ENCODE results near the gene BACH2. TPM values are rescaled to one million over a fixed set of nuclear protein-coding genes. Genes with fewer than 3 reads are reported as not detected.

BACH2 gene
- total RNA-seq, 2 donors from 2014 or later: 3.0 to 22.9 TPM

GRCh38 chr6:89941763-89942497 is 354.7 kb downstream of the BACH2 start:
- no peak for ATAC-seq (replicated peaks)
- Mint-ChIP-seq H3K27me3 (no peaks in the 10 kb centered on the region), H3K4me1 (peaks cover 8% of the 10 kb centered on the region), H3K9me3 (no peaks in the 10 kb centered on the region), H3K36me3 (ENCODE audit: low read depth) (peaks cover 92% of the 10 kb centered on the region), H3K27ac (no peak overlapping the region), H3K4me3 (no peak overlapping the region)

GRCh38 chr6:89941031-89941762 is 355.4 kb downstream of the BACH2 start:
- H3K36me3 Mint-ChIP-seq (ENCODE audit: low read depth): peaks cover 92% of the 10 kb centered on the region
- H3K4me3 Mint-ChIP-seq: no peak overlapping the region
- no peak for ATAC-seq (replicated peaks)
- H3K27me3 Mint-ChIP-seq: no peaks in the 10 kb centered on the region
- H3K27ac Mint-ChIP-seq: no peak overlapping the region
- H3K9me3 Mint-ChIP-seq: no peaks in the 10 kb centered on the region
- H3K4me1 Mint-ChIP-seq: peaks cover 8% of the 10 kb centered on the region

- peaks cover 92% of the 10 kb centered on the region for H3K36me3 Mint-ChIP-seq (ENCODE audit: low read depth)
- no peak overlapping the region for H3K27ac Mint-ChIP-seq
- H3K4me3 Mint-ChIP-seq: no peak overlapping the region
- H3K27me3 Mint-ChIP-seq: no peaks in the 10 kb centered on the region
- H3K4me1 Mint-ChIP-seq: peaks cover 8% of the 10 kb centered on the region
- ATAC-seq (replicated peaks): peak; percentile 88
- H3K9me3 Mint-ChIP-seq: no peaks in the 10 kb centered on the region
These were observed 356.2 kb downstream of the BACH2 start for GRCh38 chr6:89940225-89941027.

GRCh38 chr6:89939144-89939543 is 357.5 kb downstream of the BACH2 start:
- no peaks in the 10 kb centered on the region for H3K27me3 Mint-ChIP-seq
- H3K27ac Mint-ChIP-seq: no peak overlapping the region
- H3K4me3 Mint-ChIP-seq: no peak overlapping the region
- no peaks in the 10 kb centered on the region for H3K4me1 Mint-ChIP-seq
- peak; percentile 44 for ATAC-seq (replicated peaks)
- peaks cover 92% of the 10 kb centered on the region for H3K36me3 Mint-ChIP-seq (ENCODE audit: low read depth)
- H3K9me3 Mint-ChIP-seq: no peaks in the 10 kb centered on the region

GRCh38 chr6:89938014-89938413 is 358.6 kb downstream of the BACH2 start:
- peaks cover 92% of the 10 kb centered on the region for H3K36me3 Mint-ChIP-seq (ENCODE audit: low read depth)
- no peak overlapping the region for H3K4me3 Mint-ChIP-seq
- no peaks in the 10 kb centered on the region for H3K27me3 Mint-ChIP-seq
- no peak overlapping the region for H3K27ac Mint-ChIP-seq
- no peaks in the 10 kb centered on the region for H3K9me3 Mint-ChIP-seq
- H3K4me1 Mint-ChIP-seq: no peaks in the 10 kb centered on the region
- no peak for ATAC-seq (replicated peaks)

- Mint-ChIP-seq H3K27ac (no peak overlapping the region), H3K27me3 (no peaks in the 10 kb centered on the region), H3K4me1 (no peaks in the 10 kb centered on the region), H3K4me3 (no peak overlapping the region), H3K36me3 (ENCODE audit: low read depth) (peaks cover 94% of the 10 kb centered on the region), H3K9me3 (no peaks in the 10 kb centered on the region)
- ATAC-seq (replicated peaks): no peak
These were observed 360.5 kb downstream of the BACH2 start for GRCh38 chr6:89936177-89936576.

GRCh38 chr6:89934685-89935366 is 361.8 kb downstream of the BACH2 start:
- Mint-ChIP-seq H3K36me3 (ENCODE audit: low read depth) (peaks cover 96% of the 10 kb centered on the region), H3K27me3 (no peaks in the 10 kb centered on the region), H3K9me3 (no peaks in the 10 kb centered on the region), H3K4me3 (no peak overlapping the region), H3K27ac (no peak overlapping the region), H3K4me1 (peaks cover under 1% of the 10 kb centered on the region)
- ATAC-seq (replicated peaks): no peak

GRCh38 chr6:89932245-89932802 is 364.3 kb downstream of the BACH2 start:
- no peaks in the 10 kb centered on the region for H3K9me3 Mint-ChIP-seq
- peaks cover 100% of the 10 kb centered on the region for H3K36me3 Mint-ChIP-seq (ENCODE audit: low read depth)
- ATAC-seq (replicated peaks): no peak
- no peaks in the 10 kb centered on the region for H3K27me3 Mint-ChIP-seq
- H3K27ac Mint-ChIP-seq: no peak overlapping the region
- H3K4me1 Mint-ChIP-seq: peaks cover 9% of the 10 kb centered on the region
- no peak overlapping the region for H3K4me3 Mint-ChIP-seq

- Mint-ChIP-seq H3K27ac (peak overlapping the region; percentile 48), H3K4me1 (peaks cover 15% of the 10 kb centered on the region), H3K9me3 (no peaks in the 10 kb centered on the region), H3K36me3 (ENCODE audit: low read depth) (peaks cover 85% of the 10 kb centered on the region), H3K4me3 (no peak overlapping the region), H3K27me3 (no peaks in the 10 kb centered on the region)
- no peak for ATAC-seq (replicated peaks)
These were observed 365.9 kb downstream of the BACH2 start for GRCh38 chr6:89930789-89931188.

- H3K36me3 Mint-ChIP-seq (ENCODE audit: low read depth): peaks cover 63% of the 10 kb centered on the region
- no peaks in the 10 kb centered on the region for H3K27me3 Mint-ChIP-seq
- H3K27ac Mint-ChIP-seq: peak overlapping the region; percentile 50
- no peaks in the 10 kb centered on the region for H3K9me3 Mint-ChIP-seq
- H3K4me3 Mint-ChIP-seq: peak overlapping the region; percentile 0
- H3K4me1 Mint-ChIP-seq: peaks cover 15% of the 10 kb centered on the region
- ATAC-seq (replicated peaks): peak; percentile 76
These were observed 368.0 kb downstream of the BACH2 start for GRCh38 chr6:89928604-89929003.

GRCh38 chr6:89927791-89928550 is 368.7 kb downstream of the BACH2 start:
- Mint-ChIP-seq H3K4me3 (no peak overlapping the region), H3K9me3 (no peaks in the 10 kb centered on the region), H3K4me1 (peaks cover 15% of the 10 kb centered on the region), H3K36me3 (ENCODE audit: low read depth) (peaks cover 57% of the 10 kb centered on the region), H3K27ac (peak overlapping the region; percentile 50), H3K27me3 (no peaks in the 10 kb centered on the region)
- ATAC-seq (replicated peaks): no peak

GRCh38 chr6:89927264-89927663 is 369.4 kb downstream of the BACH2 start:
- no peak overlapping the region for H3K27ac Mint-ChIP-seq
- no peak for ATAC-seq (replicated peaks)
- H3K27me3 Mint-ChIP-seq: no peaks in the 10 kb centered on the region
- H3K4me3 Mint-ChIP-seq: no peak overlapping the region
- no peaks in the 10 kb centered on the region for H3K9me3 Mint-ChIP-seq
- peaks cover 50% of the 10 kb centered on the region for H3K36me3 Mint-ChIP-seq (ENCODE audit: low read depth)
- peaks cover 15% of the 10 kb centered on the region for H3K4me1 Mint-ChIP-seq

- H3K9me3 Mint-ChIP-seq: no peaks in the 10 kb centered on the region
- ATAC-seq (replicated peaks): no peak
- H3K4me1 Mint-ChIP-seq: peaks cover 15% of the 10 kb centered on the region
- no peak overlapping the region for H3K27ac Mint-ChIP-seq
- H3K36me3 Mint-ChIP-seq (ENCODE audit: low read depth): peaks cover 35% of the 10 kb centered on the region
- no peaks in the 10 kb centered on the region for H3K27me3 Mint-ChIP-seq
- H3K4me3 Mint-ChIP-seq: no peak overlapping the region
These were observed 370.8 kb downstream of the BACH2 start for GRCh38 chr6:89925826-89926225.

Measured in activated T-helper 17 cell treated with anti-CD3 and anti-CD28 coated beads, Interleukin-2, amount 50 U/mL, for 72 hours (primary cell).